Prostate gland (tissue), 2 donors: ENCODE results near the gene IGSF22. TPM values are rescaled to one million over a fixed set of nuclear protein-coding genes. Genes with fewer than 3 reads are reported as not detected.

Source experiments
- DNase-seq: peaks from one replicate; pipeline ENCODE4 v3.0.0-alpha.2; 2019; ENCODE audit warnings: low spot score
- H3K27ac ChIP-seq, 2 donors: fragments of 200-600 bp; sonication (generic); 2 replicates each; pipeline ENCODE4 v1.5.1; 2017 to 2019
- H3K27me3 ChIP-seq: fragments of 200-600 bp; sonication (generic); replicated peaks from 2 replicates; pipeline ENCODE4 v1.5.1; 2019; ENCODE audit not compliant: insufficient read depth
- H3K36me3 ChIP-seq, 2 donors: fragments of 200-600 bp; sonication (generic); 1 replicate in 1 of 2; 2 replicates in 1 of 2; pipeline versions ENCODE4 v1.5.1 to v1.8.1; 2017 to 2019
- H3K4me1 ChIP-seq: fragments of 200-600 bp; sonication (generic); replicated peaks from 2 replicates; pipeline ENCODE4 v1.5.1; 2019
- H3K4me3 ChIP-seq, 2 donors: fragments of 200-600 bp; sonication (generic); 2 replicates each; pipeline ENCODE4 v1.5.1; 2017 to 2019
- H3K9me3 ChIP-seq: fragments of 200-600 bp; sonication (generic); 2 replicates; pipeline ENCODE4 v1.5.1; 2017
- POLR2A ChIP-seq: fragments of 450-650 bp; IDR thresholded peaks from one replicate; pipeline ENCODE4 v1.6.1; 2016; ENCODE audit warnings: antibody characterized with exemption, mild to moderate bottlenecking
- POLR2AphosphoS5 ChIP-seq: sonication (generic); formaldehyde crosslinking; IDR thresholded peaks from one replicate; pipeline ENCODE4 v1.6.1; 2017; ENCODE audit warnings: antibody characterized with exemption
- WGBS: methylation state at CpG from one replicate; pipeline ENCODE4 v1.1.5; 2018; 5-methylcytosine and 5-hydroxymethylcytosine counted together
- intact Hi-C: fragments of 100-400 bp; cut with DNase I; formaldehyde crosslinking; loops from one replicate; pipeline ENCODE4 v1.14.2; 2022
- total RNA-seq, 2 donors: library from RNA; depleted of rRNA; stranded (reverse); fragments of >200 nt; gene quantifications; one replicate each; pipeline ENCODE4 v1.1.0, GENCODE V29; 2016
- TF ChIP-seq, protein P1 (sequence below), 4 experiments: fragments of 200-600 bp in 2 of 4; fragments of 450-650 bp in 2 of 4; sonication (generic) in 2 of 4; IDR thresholded peaks; 1 replicate in 3 of 4; 2 replicates in 1 of 4; pipeline ENCODE4 v1.5.1; 2016 to 2019; ENCODE audit warnings: antibody characterized with exemption in 4 of 4, mild to moderate bottlenecking in 2 of 4, moderate library complexity in 2 of 4

Gene IGSF22
- total RNA-seq, 2 donors from 2014 or later: 0.82 to 1.1 TPM

GRCh38 chr11:18768472-18768901 lies 42.5 kb upstream of the IGSF22 start:
- H3K9me3 ChIP-seq: no peaks in the 10 kb centered on the region
- TF ChIP-seq POLR2A (no peak), POLR2AphosphoS5 (no peak)
- TF ChIP-seq, protein P1, sequence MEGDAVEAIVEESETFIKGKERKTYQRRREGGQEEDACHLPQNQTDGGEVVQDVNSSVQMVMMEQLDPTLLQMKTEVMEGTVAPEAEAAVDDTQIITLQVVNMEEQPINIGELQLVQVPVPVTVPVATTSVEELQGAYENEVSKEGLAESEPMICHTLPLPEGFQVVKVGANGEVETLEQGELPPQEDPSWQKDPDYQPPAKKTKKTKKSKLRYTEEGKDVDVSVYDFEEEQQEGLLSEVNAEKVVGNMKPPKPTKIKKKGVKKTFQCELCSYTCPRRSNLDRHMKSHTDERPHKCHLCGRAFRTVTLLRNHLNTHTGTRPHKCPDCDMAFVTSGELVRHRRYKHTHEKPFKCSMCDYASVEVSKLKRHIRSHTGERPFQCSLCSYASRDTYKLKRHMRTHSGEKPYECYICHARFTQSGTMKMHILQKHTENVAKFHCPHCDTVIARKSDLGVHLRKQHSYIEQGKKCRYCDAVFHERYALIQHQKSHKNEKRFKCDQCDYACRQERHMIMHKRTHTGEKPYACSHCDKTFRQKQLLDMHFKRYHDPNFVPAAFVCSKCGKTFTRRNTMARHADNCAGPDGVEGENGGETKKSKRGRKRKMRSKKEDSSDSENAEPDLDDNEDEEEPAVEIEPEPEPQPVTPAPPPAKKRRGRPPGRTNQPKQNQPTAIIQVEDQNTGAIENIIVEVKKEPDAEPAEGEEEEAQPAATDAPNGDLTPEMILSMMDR (IDR thresholded peaks at IDR 0.05): no peak
- H3K36me3 ChIP-seq: no peaks in the 10 kb centered on the region
- no peak for DNase-seq
- WGBS: 54% methylated on average over 4 of the region's 4 CpGs
- H3K4me3 ChIP-seq: no peak overlapping the region
- H3K27me3 ChIP-seq: no peaks in the 10 kb centered on the region
- H3K27ac ChIP-seq: no peak overlapping the region
- intact Hi-C loops: no loop called here
- H3K4me1 ChIP-seq: no peaks in the 10 kb centered on the region

GRCh38 chr11:18766015-18766414 lies 40.0 kb upstream of the IGSF22 start:
- no peaks in the 10 kb centered on the region for H3K9me3 ChIP-seq
- no peaks in the 10 kb centered on the region for H3K36me3 ChIP-seq
- 93% methylated on average over 2 of the region's 2 CpGs for WGBS
- no peaks in the 10 kb centered on the region for H3K4me1 ChIP-seq
- no peaks in the 10 kb centered on the region for H3K27me3 ChIP-seq
- DNase-seq: no peak
- no peak overlapping the region for H3K27ac ChIP-seq
- intact Hi-C loops: no loop called here
- no peak for TF ChIP-seq POLR2AphosphoS5
- TF ChIP-seq, protein P1 (IDR thresholded peaks at IDR 0.05): no peak
- TF ChIP-seq POLR2A: no peak
- no peak overlapping the region for H3K4me3 ChIP-seq

GRCh38 chr11:18765554-18765953 lies 39.6 kb upstream of the IGSF22 start:
- Histone ChIP-seq H3K27ac (no peak overlapping the region), H3K4me3 (no peak overlapping the region), H3K36me3 (no peaks in the 10 kb centered on the region), H3K4me1 (no peaks in the 10 kb centered on the region), H3K27me3 (no peaks in the 10 kb centered on the region), H3K9me3 (no peaks in the 10 kb centered on the region)
- intact Hi-C loops: no loop called here
- DNase-seq: no peak
- TF ChIP-seq POLR2AphosphoS5: no peak
- TF ChIP-seq, protein P1 (IDR thresholded peaks at IDR 0.05): no peak
- TF ChIP-seq POLR2A: no peak
- WGBS: 54% methylated on average over 6 of the region's 6 CpGs

DNA sequence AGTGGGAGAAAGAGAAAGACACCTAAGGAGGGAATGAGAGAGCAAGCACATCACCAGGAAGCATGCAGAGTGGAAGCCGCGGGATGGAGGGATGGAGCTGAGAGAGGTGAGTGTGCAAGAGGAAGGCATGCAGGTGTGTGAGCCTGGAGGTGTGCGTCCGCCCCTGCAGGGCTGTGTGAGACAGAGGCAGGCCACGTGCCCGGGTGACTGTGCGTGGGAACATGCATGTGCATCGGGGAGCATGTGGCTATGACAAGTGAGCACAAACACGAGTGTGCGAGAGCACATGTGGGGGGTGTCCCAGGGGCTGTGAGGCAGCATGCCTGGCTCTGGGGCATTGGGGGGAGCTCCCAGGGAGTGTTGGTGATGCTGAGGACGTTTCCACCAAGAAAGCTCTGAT lies 35.8 kb upstream of the IGSF22 start:
- H3K27me3 ChIP-seq: no peaks in the 10 kb centered on the region
- WGBS: 79% methylated on average over 11 of the region's 11 CpGs
- no peak for DNase-seq
- H3K36me3 ChIP-seq: no peaks in the 10 kb centered on the region
- no peaks in the 10 kb centered on the region for H3K9me3 ChIP-seq
- no peak overlapping the region for H3K4me3 ChIP-seq
- H3K27ac ChIP-seq: no peak overlapping the region
- TF ChIP-seq POLR2A: no peak
- TF ChIP-seq, protein P1 (IDR thresholded peaks at IDR 0.05): no peak
- TF ChIP-seq POLR2AphosphoS5: no peak
- H3K4me1 ChIP-seq: no peaks in the 10 kb centered on the region
- intact Hi-C loops: no loop called here

DNA sequence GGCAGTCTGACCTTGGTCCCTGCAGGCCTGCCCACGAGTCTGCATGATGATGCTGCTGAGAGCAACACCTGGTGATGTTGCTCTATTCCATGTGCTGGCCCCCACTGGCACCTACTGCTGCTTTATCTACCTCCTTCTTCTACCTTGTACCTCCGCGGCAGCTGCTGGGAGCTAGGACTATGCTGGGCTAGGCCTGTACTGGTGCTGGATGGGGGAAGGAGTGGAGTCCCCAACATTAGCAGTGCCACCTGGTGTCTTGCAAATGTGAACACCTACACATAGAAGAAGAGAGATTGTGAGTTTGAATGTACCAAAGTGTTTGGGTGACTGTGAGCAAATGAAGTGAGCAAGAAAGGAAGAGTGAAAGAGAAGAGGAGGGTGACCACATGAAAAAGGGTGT lies 35.2 kb upstream of the IGSF22 start:
- TF ChIP-seq POLR2A (no peak), POLR2AphosphoS5 (no peak)
- TF ChIP-seq, protein P1 (IDR thresholded peaks at IDR 0.05): no peak
- intact Hi-C loops: no loop called here

More for the DNA sequence above, 35.2 kb upstream of the IGSF22 start:
- Histone ChIP-seq H3K4me3 (no peak overlapping the region), H3K27me3 (no peaks in the 10 kb centered on the region), H3K36me3 (no peaks in the 10 kb centered on the region), H3K27ac (no peak overlapping the region), H3K9me3 (no peaks in the 10 kb centered on the region), H3K4me1 (no peaks in the 10 kb centered on the region)
- DNase-seq: no peak
- 82% methylated on average over 3 of the region's 3 CpGs for WGBS
